Fibroblast of mammary gland (primary cell): Measurements from ENCODE around the gene ATP6V0A1.
A peak's percentile ranks its signal among the peaks of the same experiment; 100 is the strongest.
"Not testable (repeated sequence)": the region's sequence is repeated elsewhere in the genome, so short reads cannot be mapped to it uniquely, and the experiment has no call there.

Experiments
- DNase-seq: peaks from one replicate; pipeline ENCODE4 v3.0.0-alpha.2; 2010; ENCODE audit warnings: low read depth
- H3K4me3 ChIP-seq: 2 replicates; pipeline ENCODE4 v1.5.1; 2011; ENCODE audit warnings: low read depth, mild to moderate bottlenecking, low read length, moderate library complexity; ENCODE audit not compliant: control insufficient read depth
- TF ChIP-seq, protein P1 (sequence below): conservative IDR thresholded peaks from 2 replicates; pipeline ENCODE4 v1.5.1; 2011; ENCODE audit warnings: low read depth, low read length, inconsistent platforms; ENCODE audit not compliant: control insufficient read depth, insufficient read depth

Gene ATP6V0A1

DNA sequence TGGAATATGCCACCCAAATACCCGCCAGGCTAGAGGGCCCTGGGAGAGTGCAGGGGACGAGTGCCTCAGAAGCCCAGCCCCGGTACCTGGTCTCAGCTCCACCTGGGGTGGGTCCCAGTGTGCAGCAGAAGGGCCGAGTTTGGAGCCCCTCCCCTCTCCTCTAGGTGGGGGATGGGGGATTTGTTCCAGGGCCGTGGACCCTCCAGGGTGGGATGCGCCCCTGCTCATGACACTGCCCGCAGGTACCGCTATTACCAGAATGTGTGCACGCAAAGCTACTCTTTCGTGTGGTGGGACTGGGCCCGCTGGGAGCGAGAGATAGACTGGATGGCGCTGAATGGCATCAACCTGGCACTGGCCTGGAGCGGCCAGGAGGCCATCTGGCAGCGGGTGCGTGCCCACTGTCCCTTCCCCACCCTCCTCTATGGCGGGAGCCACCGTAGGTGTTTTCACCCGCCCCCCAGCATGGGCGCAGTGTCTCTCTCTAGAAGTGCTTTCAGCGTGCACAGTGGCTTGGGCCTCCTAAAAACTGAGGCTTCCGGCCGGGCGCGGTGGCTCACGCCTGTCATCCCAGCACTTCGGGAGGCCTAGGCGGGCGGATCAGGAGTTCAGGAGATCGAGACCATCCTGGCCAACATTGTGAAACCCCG, 78.6 kb downstream of the ATP6V0A1 start:
- DNase-seq, result no peak
- H3K4me3 ChIP-seq, result peak overlapping the region; percentile 67
- TF ChIP-seq, protein P1, sequence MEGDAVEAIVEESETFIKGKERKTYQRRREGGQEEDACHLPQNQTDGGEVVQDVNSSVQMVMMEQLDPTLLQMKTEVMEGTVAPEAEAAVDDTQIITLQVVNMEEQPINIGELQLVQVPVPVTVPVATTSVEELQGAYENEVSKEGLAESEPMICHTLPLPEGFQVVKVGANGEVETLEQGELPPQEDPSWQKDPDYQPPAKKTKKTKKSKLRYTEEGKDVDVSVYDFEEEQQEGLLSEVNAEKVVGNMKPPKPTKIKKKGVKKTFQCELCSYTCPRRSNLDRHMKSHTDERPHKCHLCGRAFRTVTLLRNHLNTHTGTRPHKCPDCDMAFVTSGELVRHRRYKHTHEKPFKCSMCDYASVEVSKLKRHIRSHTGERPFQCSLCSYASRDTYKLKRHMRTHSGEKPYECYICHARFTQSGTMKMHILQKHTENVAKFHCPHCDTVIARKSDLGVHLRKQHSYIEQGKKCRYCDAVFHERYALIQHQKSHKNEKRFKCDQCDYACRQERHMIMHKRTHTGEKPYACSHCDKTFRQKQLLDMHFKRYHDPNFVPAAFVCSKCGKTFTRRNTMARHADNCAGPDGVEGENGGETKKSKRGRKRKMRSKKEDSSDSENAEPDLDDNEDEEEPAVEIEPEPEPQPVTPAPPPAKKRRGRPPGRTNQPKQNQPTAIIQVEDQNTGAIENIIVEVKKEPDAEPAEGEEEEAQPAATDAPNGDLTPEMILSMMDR, result no peak

DNA sequence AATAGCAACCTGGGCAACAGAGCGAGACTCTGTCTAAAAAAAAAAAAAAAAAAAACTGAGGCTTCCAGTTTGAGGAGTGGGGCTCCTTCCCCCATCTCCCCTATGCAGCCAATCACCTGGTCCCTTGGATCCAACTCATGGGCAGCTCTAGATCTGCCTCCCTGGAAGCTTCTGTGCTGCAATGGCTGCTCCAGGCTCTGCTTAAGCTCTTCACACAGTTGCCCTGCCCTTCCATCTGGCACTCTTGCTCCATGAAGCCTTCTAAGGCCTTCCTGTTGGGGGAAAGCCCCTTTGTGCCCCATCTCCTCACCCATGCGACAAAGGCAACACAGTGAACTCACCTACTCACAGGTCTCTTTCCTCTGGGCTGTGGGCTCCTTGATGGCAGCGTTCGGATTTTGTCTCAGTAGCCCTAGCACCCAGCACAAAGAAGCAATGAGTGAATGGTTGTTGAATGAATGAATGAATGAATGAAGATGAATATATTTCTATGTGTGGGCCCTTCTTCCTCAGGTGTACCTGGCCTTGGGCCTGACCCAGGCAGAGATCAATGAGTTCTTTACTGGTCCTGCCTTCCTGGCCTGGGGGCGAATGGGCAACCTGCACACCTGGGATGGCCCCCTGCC, 79.3 kb downstream of the ATP6V0A1 start:
- no peak overlapping the region for H3K4me3 ChIP-seq
- no peak for DNase-seq
- TF ChIP-seq, protein P1, result no peak

DNA sequence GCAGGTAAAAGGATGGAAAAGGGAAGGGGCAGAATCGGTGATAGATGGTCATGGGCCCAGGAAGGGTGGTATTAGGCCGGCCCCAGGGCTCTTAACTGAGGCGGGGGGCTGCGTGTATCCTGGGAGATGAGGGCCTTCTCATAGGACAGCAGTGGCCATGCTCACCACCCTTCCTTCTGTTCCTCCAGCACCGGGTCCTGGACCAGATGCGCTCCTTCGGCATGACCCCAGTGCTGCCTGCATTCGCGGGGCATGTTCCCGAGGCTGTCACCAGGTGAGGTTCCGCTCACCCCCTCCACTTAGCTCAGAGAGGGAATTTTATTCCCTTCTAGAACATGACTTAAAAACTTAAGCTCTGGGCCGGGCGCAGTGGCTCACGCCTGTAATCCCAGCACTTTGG, 79.8 kb downstream of the ATP6V0A1 start:
- TF ChIP-seq, protein P1, result no peak
- no peak overlapping the region for H3K4me3 ChIP-seq
- DNase-seq, result no peak

DNA sequence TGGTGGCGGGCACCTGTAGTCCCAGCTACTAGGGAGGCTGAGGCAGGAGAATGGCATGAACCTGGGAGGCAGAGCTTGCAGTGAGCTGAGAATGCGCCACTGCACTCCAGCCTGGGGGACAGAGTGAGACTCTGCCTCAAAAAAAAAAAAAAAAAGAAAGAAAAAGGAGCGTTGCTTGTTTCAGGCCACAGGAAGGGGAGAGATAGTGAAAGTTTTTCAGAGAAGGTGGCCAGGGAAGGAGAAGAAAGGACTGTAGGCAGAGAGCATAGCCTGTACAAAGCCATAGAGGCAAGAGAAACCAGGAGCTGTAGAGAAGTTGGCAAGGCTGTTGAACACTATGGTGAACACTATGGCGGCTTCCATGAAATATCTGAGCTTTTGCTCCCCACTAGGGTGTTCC, 81.9 kb downstream of the ATP6V0A1 start:
- not testable (repeated sequence) for H3K4me3 ChIP-seq, DNase-seq

DNA sequence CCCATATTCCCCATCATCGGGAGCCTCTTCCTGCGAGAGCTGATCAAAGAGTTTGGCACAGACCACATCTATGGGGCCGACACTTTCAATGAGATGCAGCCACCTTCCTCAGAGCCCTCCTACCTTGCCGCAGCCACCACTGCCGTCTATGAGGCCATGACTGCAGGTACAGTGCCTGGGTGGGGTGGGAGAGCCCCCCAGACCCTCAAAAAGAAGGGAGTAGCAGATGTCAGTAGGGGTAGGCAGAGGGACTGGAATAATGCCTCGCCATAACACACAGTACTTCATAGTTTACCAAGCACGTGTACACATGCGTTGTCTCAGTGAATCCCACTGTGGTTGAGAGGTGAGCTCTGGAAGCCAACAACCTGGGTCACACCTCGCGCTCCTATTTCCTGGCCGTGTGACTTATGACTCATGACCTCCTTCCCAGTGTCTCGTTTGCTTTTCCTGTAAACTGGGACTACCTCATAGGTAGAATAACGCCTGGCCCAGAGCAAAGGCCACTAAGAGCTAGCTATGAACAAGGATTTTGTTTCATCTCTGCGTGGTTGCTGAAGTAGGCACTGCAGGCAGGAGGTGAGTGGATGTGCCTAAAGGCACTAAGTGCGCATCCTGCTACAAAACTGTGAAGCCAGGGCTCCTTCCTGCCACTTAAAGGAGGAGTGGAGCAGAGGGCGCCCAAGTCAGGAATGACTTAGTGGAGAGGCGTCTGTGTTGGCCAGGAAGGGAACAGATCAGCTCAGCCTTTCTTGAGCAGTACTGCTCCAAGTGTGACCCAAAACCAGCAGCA, 82.6 kb downstream of the ATP6V0A1 start:
- DNase-seq, result no peak

DNA sequence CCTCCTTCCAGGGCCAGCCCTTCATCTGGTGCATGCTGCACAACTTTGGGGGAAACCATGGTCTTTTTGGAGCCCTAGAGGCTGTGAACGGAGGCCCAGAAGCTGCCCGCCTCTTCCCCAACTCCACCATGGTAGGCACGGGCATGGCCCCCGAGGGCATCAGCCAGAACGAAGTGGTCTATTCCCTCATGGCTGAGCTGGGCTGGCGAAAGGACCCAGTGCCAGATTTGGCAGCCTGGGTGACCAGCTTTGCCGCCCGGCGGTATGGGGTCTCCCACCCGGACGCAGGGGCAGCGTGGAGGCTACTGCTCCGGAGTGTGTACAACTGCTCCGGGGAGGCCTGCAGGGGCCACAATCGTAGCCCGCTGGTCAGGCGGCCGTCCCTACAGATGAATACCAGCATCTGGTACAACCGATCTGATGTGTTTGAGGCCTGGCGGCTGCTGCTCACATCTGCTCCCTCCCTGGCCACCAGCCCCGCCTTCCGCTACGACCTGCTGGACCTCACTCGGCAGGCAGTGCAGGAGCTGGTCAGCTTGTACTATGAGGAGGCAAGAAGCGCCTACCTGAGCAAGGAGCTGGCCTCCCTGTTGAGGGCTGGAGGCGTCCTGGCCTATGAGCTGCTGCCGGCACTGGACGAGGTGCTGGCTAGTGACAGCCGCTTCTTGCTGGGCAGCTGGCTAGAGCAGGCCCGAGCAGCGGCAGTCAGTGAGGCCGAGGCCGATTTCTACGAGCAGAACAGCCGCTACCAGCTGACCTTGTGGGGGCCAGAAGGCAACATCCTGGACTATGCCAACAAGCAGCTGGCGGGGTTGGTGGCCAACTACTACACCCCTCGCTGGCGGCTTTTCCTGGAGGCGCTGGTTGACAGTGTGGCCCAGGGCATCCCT, 84.8 kb downstream of the ATP6V0A1 start:
- no peak for DNase-seq
- TF ChIP-seq, protein P1, result no peak
- H3K4me3 ChIP-seq, result no peak overlapping the region

More for the DNA sequence above, 82.6 kb downstream of the ATP6V0A1 start:
- H3K4me3 ChIP-seq, result no peak overlapping the region
- TF ChIP-seq, protein P1, result no peak
